ENCODE results near the gene PARP2. TPM values are rescaled to one million over a fixed set of nuclear protein-coding genes. Genes with fewer than 3 reads are reported as not detected.

The PARP2 gene
- total and polyA plus RNA-seq, 2 experiments from 2014 or later: 10.1 to 26.0 TPM

DNA sequence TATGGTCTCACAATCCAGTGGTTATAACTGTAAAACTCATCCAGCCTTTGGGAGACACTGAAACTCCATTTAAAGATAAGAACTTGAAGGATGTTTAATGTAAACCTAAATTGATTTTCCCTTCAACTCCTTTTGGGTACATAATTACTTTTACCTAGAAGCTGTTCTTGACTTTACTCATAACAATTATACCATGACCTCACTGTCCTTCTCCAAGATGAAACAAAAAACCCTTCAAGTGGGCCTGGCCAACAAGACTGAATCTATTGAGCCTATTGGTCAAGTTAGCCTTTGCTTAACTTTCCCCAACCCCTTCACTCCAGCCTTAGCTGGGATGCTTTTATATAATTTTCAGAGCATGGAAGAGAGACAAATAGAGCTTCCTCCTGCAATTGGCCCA lies 22.5 kb downstream of the PARP2 start:
- Histone ChIP-seq H3K36me3 (ENCODE audit: low read depth) (peaks cover 50% of the 10 kb centered on the region), H3K9ac (no peak overlapping the region), H3K9me2 (ENCODE audit: insufficient read depth) (no peaks in the 10 kb centered on the region), H3K4me1 (ENCODE audit: insufficient read depth) (no peaks in the 10 kb centered on the region), H3K27ac (no peak overlapping the region), H2AFZ (no peak overlapping the region), H3F3A (ENCODE audit: insufficient read depth) (no peaks in the 10 kb centered on the region), H3K27me3 (replicated peaks; ENCODE audit: insufficient read depth) (no peaks in the 10 kb centered on the region), H3K79me2 (ENCODE audit: insufficient read depth) (no peaks in the 10 kb centered on the region), H4K20me1 (ENCODE audit: insufficient read depth) (no peaks in the 10 kb centered on the region), H3K4me3 (no peak overlapping the region), H3K9me3 (ENCODE audit: low read depth) (no peaks in the 10 kb centered on the region), H3K4me2 (ENCODE audit: unreplicated experiment) (no peak overlapping the region)
- no peak for DNase-seq
- TF ChIP-seq EZH2 (IDR thresholded peaks at IDR 0.05; ENCODE audit: insufficient read depth, poor library complexity, severe bottlenecking) (no peak), EZH2phosphoT487 (IDR thresholded peaks at IDR 0.05; ENCODE audit: insufficient read depth, low read depth) (no peak)
- in situ Hi-C loops (cut with MboI): no loop called here

DNA sequence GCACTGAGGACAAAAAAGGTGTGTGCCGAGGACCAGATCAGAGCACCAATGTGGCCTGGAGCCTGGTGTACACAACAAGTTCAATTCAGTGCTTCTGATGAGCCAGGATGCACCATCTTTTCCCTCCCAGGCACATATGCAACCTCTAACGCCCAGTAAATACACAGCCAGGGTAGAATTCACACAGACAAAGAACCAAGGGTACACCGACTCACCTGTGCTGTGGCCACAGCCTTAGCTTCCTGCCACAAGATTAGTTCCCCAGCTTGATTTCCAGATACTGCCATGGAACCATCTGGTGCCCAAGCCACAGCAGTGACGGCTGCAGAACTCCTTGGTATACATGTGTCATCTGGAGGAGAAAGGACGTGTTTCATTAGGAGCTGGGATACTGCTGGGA lies 29.4 kb downstream of the PARP2 start:
- in situ Hi-C loops (cut with MboI): no loop called here
- TF ChIP-seq EZH2phosphoT487 (IDR thresholded peaks at IDR 0.05; ENCODE audit: insufficient read depth, low read depth) (no peak), EZH2 (IDR thresholded peaks at IDR 0.05; ENCODE audit: insufficient read depth, poor library complexity, severe bottlenecking) (no peak)

DNA sequence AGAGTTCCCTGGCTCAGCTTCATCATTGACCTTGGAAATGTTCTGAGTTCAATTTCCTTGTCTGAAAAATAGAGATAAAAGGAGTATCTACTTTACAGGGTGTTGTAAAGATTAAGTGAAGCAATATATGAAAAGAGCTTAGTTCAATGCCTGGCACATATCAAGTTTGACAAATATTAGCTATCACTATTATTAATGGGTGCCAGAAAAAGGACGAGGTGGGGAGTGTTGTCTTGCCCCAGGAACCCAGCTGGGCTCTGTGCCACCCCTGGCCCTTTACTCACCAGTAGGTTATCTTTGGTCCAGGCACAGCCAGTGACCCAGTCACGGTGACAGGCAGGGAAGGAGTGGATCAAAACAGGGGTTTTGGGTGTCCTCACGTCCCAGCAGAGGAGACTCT lies 32.0 kb downstream of the PARP2 start:
- H3K9me2 ChIP-seq (ENCODE audit: insufficient read depth): no peaks in the 10 kb centered on the region
- H3F3A ChIP-seq (ENCODE audit: insufficient read depth): no peaks in the 10 kb centered on the region
- H3K9ac ChIP-seq: no peak overlapping the region
- peaks cover 53% of the 10 kb centered on the region for H3K36me3 ChIP-seq (ENCODE audit: low read depth)
- TF ChIP-seq EZH2 (IDR thresholded peaks at IDR 0.05; ENCODE audit: insufficient read depth, poor library complexity, severe bottlenecking): no peak
- no peak for TF ChIP-seq EZH2phosphoT487 (IDR thresholded peaks at IDR 0.05; ENCODE audit: insufficient read depth, low read depth)
- H3K9me3 ChIP-seq (ENCODE audit: low read depth): no peaks in the 10 kb centered on the region
- H4K20me1 ChIP-seq (ENCODE audit: insufficient read depth): no peaks in the 10 kb centered on the region
- no peak overlapping the region for H2AFZ ChIP-seq
- H3K27me3 ChIP-seq (replicated peaks; ENCODE audit: insufficient read depth): no peaks in the 10 kb centered on the region
- in situ Hi-C loops (cut with MboI): no loop called here
- H3K27ac ChIP-seq: no peak overlapping the region
- no peaks in the 10 kb centered on the region for H3K79me2 ChIP-seq (ENCODE audit: insufficient read depth)
- WGBS, 2 experiments (ENCODE audit: low coverage in 1 of 2, low lambda C conversion rate in 2 of 2, missing lambda C conversion rate in 2 of 2): 75 to 82% methylated on average over 3 of the region's 3 CpGs
- H3K4me1 ChIP-seq (ENCODE audit: insufficient read depth): no peaks in the 10 kb centered on the region
- H3K4me2 ChIP-seq (ENCODE audit: unreplicated experiment): no peak overlapping the region
- H3K4me3 ChIP-seq: no peak overlapping the region
- no peak for DNase-seq

More for the DNA sequence above, 29.4 kb downstream of the PARP2 start:
- Histone ChIP-seq H3K36me3 (ENCODE audit: low read depth) (peaks cover 67% of the 10 kb centered on the region; the same call in 1 of the 2 replicates), H3K4me2 (ENCODE audit: unreplicated experiment) (no peak overlapping the region), H4K20me1 (ENCODE audit: insufficient read depth) (no peaks in the 10 kb centered on the region), H3K4me1 (ENCODE audit: insufficient read depth) (no peaks in the 10 kb centered on the region), H3K9me3 (ENCODE audit: low read depth) (no peaks in the 10 kb centered on the region), H3K4me3 (no peak overlapping the region), H3K79me2 (ENCODE audit: insufficient read depth) (no peaks in the 10 kb centered on the region), H2AFZ (no peak overlapping the region), H3K27me3 (replicated peaks; ENCODE audit: insufficient read depth) (no peaks in the 10 kb centered on the region), H3K27ac (no peak overlapping the region), H3F3A (ENCODE audit: insufficient read depth) (no peaks in the 10 kb centered on the region), H3K9ac (no peak overlapping the region), H3K9me2 (ENCODE audit: insufficient read depth) (no peaks in the 10 kb centered on the region)
- WGBS, 2 experiments (ENCODE audit: low coverage in 1 of 2, low lambda C conversion rate in 2 of 2, missing lambda C conversion rate in 2 of 2): 99 to 100% methylated on average over 5 of the region's 5 CpGs
- no peak for DNase-seq

DNA sequence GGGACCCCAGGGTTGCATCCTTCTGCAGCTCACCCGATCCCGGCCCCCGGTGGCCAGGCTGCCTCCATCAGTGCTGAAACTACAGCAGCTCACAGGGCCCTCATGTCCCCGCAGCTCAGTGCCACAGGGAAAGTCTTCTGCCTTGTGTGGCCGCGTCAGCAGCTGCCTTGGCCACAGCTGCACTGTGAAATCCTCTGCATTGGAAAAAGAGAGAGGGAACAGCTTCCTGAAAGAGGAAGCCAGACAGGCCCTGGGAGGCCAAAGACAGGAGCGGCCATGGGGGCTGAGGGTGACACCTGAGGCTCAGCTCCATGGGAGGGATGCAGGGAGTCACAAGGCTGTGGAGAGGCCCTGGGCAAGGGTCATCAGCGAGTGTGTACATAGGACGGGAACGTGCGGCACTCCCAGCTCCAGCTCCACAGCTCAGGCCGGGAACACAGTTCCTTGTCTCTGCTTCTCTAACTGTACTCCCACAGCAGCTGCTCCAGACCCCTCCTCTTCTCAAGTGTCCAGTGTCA lies 32.7 kb downstream of the PARP2 start:
- H3K27ac ChIP-seq: no peak overlapping the region
- no peaks in the 10 kb centered on the region for H3K79me2 ChIP-seq (ENCODE audit: insufficient read depth)
- DNase-seq: no peak
- no peaks in the 10 kb centered on the region for H3K27me3 ChIP-seq (replicated peaks; ENCODE audit: insufficient read depth)
- no peaks in the 10 kb centered on the region for H3F3A ChIP-seq (ENCODE audit: insufficient read depth)
- in situ Hi-C loops (cut with MboI): no loop called here
- H4K20me1 ChIP-seq (ENCODE audit: insufficient read depth): no peaks in the 10 kb centered on the region
- no peak overlapping the region for H2AFZ ChIP-seq
- no peak overlapping the region for H3K9ac ChIP-seq
- no peak overlapping the region for H3K4me2 ChIP-seq (ENCODE audit: unreplicated experiment)
- no peaks in the 10 kb centered on the region for H3K9me2 ChIP-seq (ENCODE audit: insufficient read depth)
- peaks cover 46% of the 10 kb centered on the region for H3K36me3 ChIP-seq (ENCODE audit: low read depth)
- TF ChIP-seq EZH2phosphoT487 (IDR thresholded peaks at IDR 0.05; ENCODE audit: insufficient read depth, low read depth): no peak
- TF ChIP-seq EZH2 (IDR thresholded peaks at IDR 0.05; ENCODE audit: insufficient read depth, poor library complexity, severe bottlenecking): no peak
- no peaks in the 10 kb centered on the region for H3K9me3 ChIP-seq (ENCODE audit: low read depth)
- 91 to 92% methylated on average over 11 to 12 of the region's 12 CpGs for WGBS, 2 experiments (ENCODE audit: low coverage in 1 of 2, low lambda C conversion rate in 2 of 2, missing lambda C conversion rate in 2 of 2)
- H3K4me1 ChIP-seq (ENCODE audit: insufficient read depth): no peaks in the 10 kb centered on the region
- no peak overlapping the region for H3K4me3 ChIP-seq

DNA sequence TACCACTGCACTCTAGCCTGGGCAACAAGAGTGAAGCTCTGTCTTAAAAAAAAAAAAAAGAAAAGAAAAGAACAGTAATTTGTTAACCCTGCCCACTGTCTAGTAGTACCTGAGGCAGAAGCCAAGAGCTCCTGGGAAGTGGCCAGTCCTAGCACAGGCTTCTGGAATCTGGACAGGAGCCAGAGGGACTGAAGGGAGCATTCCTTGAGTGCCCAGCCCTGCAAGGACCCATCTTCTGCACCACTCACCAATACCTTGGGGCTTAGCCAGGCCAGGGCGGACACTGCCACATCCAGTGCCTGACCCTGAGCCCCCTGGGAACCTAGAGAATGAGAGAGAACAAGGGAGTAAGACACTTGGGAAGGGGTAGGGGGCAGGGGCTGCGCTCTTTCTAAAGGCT lies 33.7 kb downstream of the PARP2 start:
- H2AFZ ChIP-seq: no peak overlapping the region
- no peaks in the 10 kb centered on the region for H3K79me2 ChIP-seq (ENCODE audit: insufficient read depth)
- in situ Hi-C loops (cut with MboI): no loop called here
- peaks cover 43% of the 10 kb centered on the region for H3K36me3 ChIP-seq (ENCODE audit: low read depth)
- DNase-seq: peak; percentile 5
- H3K9me2 ChIP-seq (ENCODE audit: insufficient read depth): no peaks in the 10 kb centered on the region
- no peak overlapping the region for H3K27ac ChIP-seq
- H3K4me1 ChIP-seq (ENCODE audit: insufficient read depth): no peaks in the 10 kb centered on the region
- no peak overlapping the region for H3K4me3 ChIP-seq
- WGBS, 2 experiments (ENCODE audit: low coverage in 1 of 2, low lambda C conversion rate in 2 of 2, missing lambda C conversion rate in 2 of 2): 100% methylated on average over 2 of the region's 2 CpGs
- H3K27me3 ChIP-seq (replicated peaks; ENCODE audit: insufficient read depth): no peaks in the 10 kb centered on the region
- H3K9ac ChIP-seq: no peak overlapping the region
- H3K4me2 ChIP-seq (ENCODE audit: unreplicated experiment): no peak overlapping the region
- H4K20me1 ChIP-seq (ENCODE audit: insufficient read depth): no peaks in the 10 kb centered on the region
- no peak for TF ChIP-seq EZH2phosphoT487 (IDR thresholded peaks at IDR 0.05; ENCODE audit: insufficient read depth, low read depth)
- no peak for TF ChIP-seq EZH2 (IDR thresholded peaks at IDR 0.05; ENCODE audit: insufficient read depth, poor library complexity, severe bottlenecking)
- H3F3A ChIP-seq (ENCODE audit: insufficient read depth): no peaks in the 10 kb centered on the region
- H3K9me3 ChIP-seq (ENCODE audit: low read depth): no peaks in the 10 kb centered on the region

All from GM23248 (cell line).